HG03060 (cell line): ENCODE data around the gene CADPS2.

Experiments
- ATAC-seq: cut with Tn5 transposase; IDR thresholded peaks from one replicate; pipeline ENCODE4 v1.9.1; 2021; ENCODE audit warnings: low read depth, moderate number of reproducible peaks; ENCODE audit not compliant: unreplicated experiment

Gene CADPS2

GRCh38 chr7:122622682-122623081, 263.6 kb downstream of the CADPS2 start:
- no peak for ATAC-seq

- no peak for ATAC-seq
Measured at GRCh38 chr7:122619664-122620063, 266.6 kb downstream of the CADPS2 start.

- no peak for ATAC-seq
Measured at GRCh38 chr7:122618585-122619189, 267.6 kb downstream of the CADPS2 start.

- ATAC-seq: no peak
Measured at GRCh38 chr7:122616951-122617350, 269.3 kb downstream of the CADPS2 start.

GRCh38 chr7:122605929-122606328, 280.3 kb downstream of the CADPS2 start:
- no peak for ATAC-seq

GRCh38 chr7:122604251-122604650, 282.0 kb downstream of the CADPS2 start:
- ATAC-seq: no peak

- no peak for ATAC-seq
Measured at GRCh38 chr7:122602800-122603199, 283.5 kb downstream of the CADPS2 start.

GRCh38 chr7:122600630-122601029, 285.6 kb downstream of the CADPS2 start:
- no peak for ATAC-seq

- ATAC-seq: no peak
Measured at GRCh38 chr7:122600042-122600441, 286.2 kb downstream of the CADPS2 start.

GRCh38 chr7:122597277-122597676, 289.0 kb downstream of the CADPS2 start:
- ATAC-seq: no peak

- no peak for ATAC-seq
Measured at GRCh38 chr7:122595885-122596284, 290.4 kb downstream of the CADPS2 start.

GRCh38 chr7:122588621-122589020, 297.6 kb downstream of the CADPS2 start:
- no peak for ATAC-seq

GRCh38 chr7:122584676-122585251, 301.5 kb downstream of the CADPS2 start:
- ATAC-seq: no peak

GRCh38 chr7:122578350-122578749, 307.9 kb downstream of the CADPS2 start:
- no peak for ATAC-seq

- ATAC-seq: no peak
Measured at GRCh38 chr7:122577449-122578003, 308.7 kb downstream of the CADPS2 start.

GRCh38 chr7:122572706-122573105, 313.6 kb downstream of the CADPS2 start:
- no peak for ATAC-seq

GRCh38 chr7:122561326-122561725, 324.9 kb downstream of the CADPS2 start:
- ATAC-seq: no peak

GRCh38 chr7:122556873-122557542, 329.3 kb downstream of the CADPS2 start:
- ATAC-seq: no peak

- ATAC-seq: no peak
Measured at GRCh38 chr7:122556219-122556618, 330.0 kb downstream of the CADPS2 start.

- no peak for ATAC-seq
Measured at GRCh38 chr7:122553761-122554160, 332.5 kb downstream of the CADPS2 start.

GRCh38 chr7:122552769-122553168, 333.5 kb downstream of the CADPS2 start:
- ATAC-seq: no peak

GRCh38 chr7:122550545-122550944, 335.7 kb downstream of the CADPS2 start:
- ATAC-seq: no peak
